ENCODE results near the gene C2CD5. TPM values are rescaled to one million over a fixed set of nuclear protein-coding genes. Genes with fewer than 3 reads are reported as not detected.

C2CD5 gene
- total RNA-seq, 1 donor from 2014 or later: 50.2 TPM

GRCh38 chr12:22529281-22530060, 14.9 kb downstream of the C2CD5 start:
- Histone ChIP-seq H3K4me3 (no peak overlapping the region), H3K4me1 (no peaks in the 10 kb centered on the region), H3K36me3 (peaks cover 55% of the 10 kb centered on the region), H3K27me3 (ENCODE audit: low read depth) (no peaks in the 10 kb centered on the region), H3K9me3 (no peaks in the 10 kb centered on the region), H3K27ac (no peak overlapping the region)
- ATAC-seq (peak; percentile 61 to 67), DNase-seq (no peak)
- TF ChIP-seq CTCF (IDR thresholded peaks at IDR 0.05): peak; percentile 56
- intact Hi-C loops (cut with DNase I): no loop called here

- intact Hi-C loops (cut with DNase I): no loop called here
- DNase-seq (no peak), ATAC-seq (no peak)
- TF ChIP-seq CTCF (IDR thresholded peaks at IDR 0.05): no peak
- Histone ChIP-seq H3K4me3 (no peak overlapping the region), H3K27me3 (ENCODE audit: low read depth) (no peaks in the 10 kb centered on the region), H3K36me3 (peaks cover 59% of the 10 kb centered on the region), H3K27ac (no peak overlapping the region), H3K4me1 (no peaks in the 10 kb centered on the region), H3K9me3 (no peaks in the 10 kb centered on the region)
Observed at GRCh38 chr12:22527999-22528398, 16.3 kb downstream of the C2CD5 start.

- H3K9me3 ChIP-seq: no peaks in the 10 kb centered on the region
- H3K4me3 ChIP-seq: no peak overlapping the region
- H3K4me1 ChIP-seq: no peaks in the 10 kb centered on the region
- ATAC-seq (no peak), DNase-seq (no peak)
- TF ChIP-seq CTCF (IDR thresholded peaks at IDR 0.05): no peak
- H3K36me3 ChIP-seq: peaks cover 60% of the 10 kb centered on the region
- H3K27ac ChIP-seq: no peak overlapping the region
- no peaks in the 10 kb centered on the region for H3K27me3 ChIP-seq (ENCODE audit: low read depth)
- intact Hi-C loops (cut with DNase I): no loop called here
Observed at GRCh38 chr12:22526836-22527235, 17.5 kb downstream of the C2CD5 start.

GRCh38 chr12:22525426-22525825, 18.9 kb downstream of the C2CD5 start:
- ATAC-seq (no peak), DNase-seq (no peak)
- H3K4me3 ChIP-seq: no peak overlapping the region
- intact Hi-C loops (cut with DNase I): no loop called here
- TF ChIP-seq CTCF (IDR thresholded peaks at IDR 0.05): no peak
- peaks cover 64% of the 10 kb centered on the region for H3K36me3 ChIP-seq
- H3K27ac ChIP-seq: no peak overlapping the region
- H3K27me3 ChIP-seq (ENCODE audit: low read depth): no peaks in the 10 kb centered on the region
- H3K4me1 ChIP-seq: no peaks in the 10 kb centered on the region
- no peaks in the 10 kb centered on the region for H3K9me3 ChIP-seq

GRCh38 chr12:22518998-22519397, 25.3 kb downstream of the C2CD5 start:
- intact Hi-C loops (cut with DNase I): no loop called here
- H3K9me3 ChIP-seq: no peaks in the 10 kb centered on the region
- no peak overlapping the region for H3K27ac ChIP-seq
- H3K36me3 ChIP-seq: peaks cover 60% of the 10 kb centered on the region
- H3K4me3 ChIP-seq: no peak overlapping the region
- ATAC-seq: no peak
- no peak for DNase-seq
- no peak for TF ChIP-seq CTCF (IDR thresholded peaks at IDR 0.05)
- no peaks in the 10 kb centered on the region for H3K27me3 ChIP-seq (ENCODE audit: low read depth)
- H3K4me1 ChIP-seq: no peaks in the 10 kb centered on the region

Measured in lower lobe of right lung (tissue), 2 donors.